Natural killer cell (primary cell): ENCODE measurements around the gene ACLY. TPM values are rescaled to one million over a fixed set of nuclear protein-coding genes. Genes with fewer than 3 reads are reported as not detected.
"Not testable (repeated sequence)": the region's sequence is repeated elsewhere in the genome, so short reads cannot be mapped to it uniquely, and the experiment has no call there.

Source experiments
- ATAC-seq, 3 donors: fragments of 150-1000 bp in 2 of 3; fragments of 200-7000 bp in 1 of 3; cut with Tn5 transposase; 1 replicate in 1 of 3; 2 replicates in 2 of 3; pipeline ENCODE4 v1.10.0; 2021; ENCODE audit warnings: mild to moderate bottlenecking in 2 of 3, moderate library complexity in 2 of 3
- DNase-seq, 2 donors: peaks; one replicate each; pipeline versions ENCODE4 v3.0.0 to v3.0.0-alpha.2; 2013 to 2021; ENCODE audit warnings: mixed read lengths in 1 of 2
- H3K27ac ChIP-seq: one replicate; pipeline ENCODE4 v1.5.1; 2013; ENCODE audit warnings: mild to moderate bottlenecking, low read length
- H3K27me3 ChIP-seq: one replicate; pipeline ENCODE4 v1.6.1; 2013; ENCODE audit warnings: low read length; ENCODE audit not compliant: control insufficient read depth, insufficient read depth
- H3K36me3 ChIP-seq: one replicate; pipeline ENCODE4 v1.6.1; 2013; ENCODE audit warnings: low read length; ENCODE audit not compliant: control insufficient read depth, insufficient read depth
- H3K4me1 ChIP-seq: one replicate; pipeline ENCODE4 v1.6.1; 2013; ENCODE audit warnings: low read length; ENCODE audit not compliant: control insufficient read depth, insufficient read depth
- H3K4me3 ChIP-seq: one replicate; pipeline ENCODE4 v1.5.1; 2013; ENCODE audit warnings: low read length
- H3K9me3 ChIP-seq: one replicate; pipeline ENCODE4 v1.6.1; 2013; ENCODE audit warnings: low read length; ENCODE audit not compliant: control insufficient read depth, insufficient read depth
- H3K27ac Mint-ChIP-seq, 2 donors: one replicate each; pipeline ENCODE4 v1.8.0; 2022; ENCODE audit warnings: mild to moderate bottlenecking in 2 of 2, mixed read lengths in 2 of 2, moderate library complexity in 1 of 2
- H3K27me3 Mint-ChIP-seq, 2 donors: one replicate each; pipeline ENCODE4 v1.8.0; 2022; ENCODE audit warnings: low read depth in 2 of 2, mixed read lengths in 2 of 2
- H3K36me3 Mint-ChIP-seq: one replicate; pipeline ENCODE4 v1.8.0; 2022; ENCODE audit warnings: mixed read lengths
- H3K4me1 Mint-ChIP-seq, 2 donors: one replicate each; pipeline ENCODE4 v1.8.0; 2022; ENCODE audit warnings: mixed read lengths in 2 of 2
- H3K4me3 Mint-ChIP-seq: one replicate; pipeline ENCODE4 v1.8.0; 2022; ENCODE audit warnings: mild to moderate bottlenecking, moderate library complexity, mixed read lengths
- H3K9me3 Mint-ChIP-seq, 2 donors: one replicate each; pipeline ENCODE4 v1.8.0; 2022; ENCODE audit warnings: mixed read lengths in 2 of 2
- CTCF ChIP-seq: fragments of 200-600 bp; IDR thresholded peaks from one replicate; pipeline ENCODE4 v1.8.0; 2022; ENCODE audit warnings: antibody characterized with exemption
- WGBS: methylation state at CpG from one replicate; pipeline ENCODE4 v1.1.7; 2013; ENCODE audit warnings: missing lambda C conversion rate; ENCODE audit not compliant: insufficient coverage; 5-methylcytosine and 5-hydroxymethylcytosine counted together
- intact Hi-C: fragments of 100-400 bp; cut with micrococcal nuclease; formaldehyde crosslinking; loops from one replicate; pipeline ENCODE4 v1.14.2; 2022
- total RNA-seq, 4 donors: library from RNA; stranded (reverse); fragments of 120-200 nt in 1 of 4; gene quantifications; one replicate each; pipeline versions ENCODE4 v1.2.3 to v1.2.4, GENCODE V29; 2013 to 2022

ACLY gene
- total RNA-seq, 3 donors from 2014 or later (not counting 1 experiment from before 2014, with no cell fraction given): 86.5 to 106 (median 106) TPM

GRCh38 chr17:41836550-41837196 is 82.1 kb downstream of the ACLY start:
- H3K4me3 Mint-ChIP-seq: peak overlapping the region; percentile 81
- Histone ChIP-seq H3K27me3 (no peaks in the 10 kb centered on the region), H3K9me3 (no peaks in the 10 kb centered on the region), H3K4me1 (peaks cover 14% of the 10 kb centered on the region), H3K36me3 (no peaks in the 10 kb centered on the region), H3K4me3 (peak overlapping the region; percentile 70), H3K27ac (no peak overlapping the region)
- H3K27ac Mint-ChIP-seq: no peak overlapping the region
- peaks cover 0 to 6% of the 10 kb centered on the region in 2 donors for H3K27me3 Mint-ChIP-seq
- ATAC-seq (no peak), DNase-seq (no peak)
- intact Hi-C loops: no loop called here
- no peaks in the 10 kb centered on the region for H3K9me3 Mint-ChIP-seq
- WGBS: 58% methylated on average over 21 of the region's 21 CpGs
- no peak for TF ChIP-seq CTCF
- no peaks in the 10 kb centered on the region for H3K36me3 Mint-ChIP-seq
- peaks cover 6% of the 10 kb centered on the region in 2 donors for H3K4me1 Mint-ChIP-seq

- Histone ChIP-seq H3K4me1 (peaks cover 14% of the 10 kb centered on the region), H3K27ac (no peak within 1 kb of the TSS), H3K4me3 (peak within 1 kb of the TSS; percentile 70), H3K9me3 (no peaks in the 10 kb centered on the region), H3K27me3 (no peaks in the 10 kb centered on the region), H3K36me3 (no peaks in the 10 kb centered on the region)
- H3K27me3 Mint-ChIP-seq: peaks cover 0 to 6% of the 10 kb centered on the region in 2 donors
- H3K9me3 Mint-ChIP-seq: no peaks in the 10 kb centered on the region
- H3K36me3 Mint-ChIP-seq: no peaks in the 10 kb centered on the region
- H3K27ac Mint-ChIP-seq: no peak within 1 kb of the TSS
- ATAC-seq: peak; percentile 65 to 87 (median 83)
- no peak for TF ChIP-seq CTCF
- DNase-seq: peak; percentile 35 to 77
- peaks cover 6% of the 10 kb centered on the region in 2 donors for H3K4me1 Mint-ChIP-seq
- H3K4me3 Mint-ChIP-seq: peak within 1 kb of the TSS; percentile 81
- under 1% methylated on average over 70 of the region's 72 CpGs for WGBS
- intact Hi-C loops: no loop called here
These were observed 82.8 kb downstream of the ACLY start, which contains the start of gene NT5C3B for GRCh38 chr17:41835800-41836549. NT5C3B (minus strand) TSS chr17:41836232; CDS start chr17:41836193, 39 bp downstream.

GRCh38 chr17:41835214-41835799 is 83.4 kb downstream of the ACLY start:
- intact Hi-C loops: no loop called here
- no peak for TF ChIP-seq CTCF
- Histone ChIP-seq H3K9me3 (no peaks in the 10 kb centered on the region), H3K27me3 (no peaks in the 10 kb centered on the region), H3K4me1 (peaks cover 14% of the 10 kb centered on the region), H3K27ac (no peak overlapping the region), H3K4me3 (peak overlapping the region; percentile 70), H3K36me3 (no peaks in the 10 kb centered on the region)
- Mint-ChIP-seq H3K4me1 (peaks cover 6% of the 10 kb centered on the region in 2 donors), H3K4me3 (peak overlapping the region; percentile 81), H3K9me3 (no peaks in the 10 kb centered on the region), H3K36me3 (no peaks in the 10 kb centered on the region), H3K27ac (no peak overlapping the region), H3K27me3 (peaks cover 0 to 6% of the 10 kb centered on the region in 2 donors)
- WGBS: 26% methylated on average over 13 of the region's 13 CpGs
- ATAC-seq (peak in 2 of 3 donors; percentile 5 to 41), DNase-seq (no peak)

GRCh38 chr17:41829961-41830360 is 88.8 kb downstream of the ACLY start:
- H3K4me1 Mint-ChIP-seq, intact Hi-C loops, H3K27me3 ChIP-seq, H3K4me3 Mint-ChIP-seq, H3K36me3 Mint-ChIP-seq, H3K4me3 ChIP-seq, H3K9me3 Mint-ChIP-seq, H3K27me3 Mint-ChIP-seq, H3K27ac ChIP-seq, H3K4me1 ChIP-seq, H3K9me3 ChIP-seq, DNase-seq, H3K27ac Mint-ChIP-seq, ATAC-seq, H3K36me3 ChIP-seq: not testable (repeated sequence)
- WGBS: 84% methylated on average over 10 of the region's 10 CpGs
